ENCODE measurements around the gene CFAP99.

DNA sequence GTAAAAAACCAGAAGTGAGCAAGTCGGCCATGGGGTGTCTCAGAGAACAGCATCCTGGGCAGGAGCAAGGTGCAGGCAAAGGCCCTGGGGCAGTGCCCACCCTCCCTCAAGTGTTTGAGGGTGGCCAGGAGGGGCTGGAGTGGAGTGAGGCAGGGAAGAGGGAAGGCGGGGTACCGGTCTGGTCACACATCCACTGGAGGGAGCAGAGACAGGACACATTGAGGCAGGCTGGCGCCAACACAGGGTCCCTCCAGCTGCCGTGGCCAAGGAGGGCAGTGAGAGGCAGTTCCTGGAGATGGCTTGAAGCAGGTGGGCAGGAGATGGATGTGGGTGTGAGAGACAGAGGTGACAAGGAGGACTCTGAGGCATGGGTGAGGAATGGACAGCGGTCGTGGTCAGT is 29.8 kb downstream of the CFAP99 start:
- TF ChIP-seq EZH2 (IDR thresholded peaks at IDR 0.05; ENCODE audit: low read length) = no peak
- TF ChIP-seq, protein P1, sequence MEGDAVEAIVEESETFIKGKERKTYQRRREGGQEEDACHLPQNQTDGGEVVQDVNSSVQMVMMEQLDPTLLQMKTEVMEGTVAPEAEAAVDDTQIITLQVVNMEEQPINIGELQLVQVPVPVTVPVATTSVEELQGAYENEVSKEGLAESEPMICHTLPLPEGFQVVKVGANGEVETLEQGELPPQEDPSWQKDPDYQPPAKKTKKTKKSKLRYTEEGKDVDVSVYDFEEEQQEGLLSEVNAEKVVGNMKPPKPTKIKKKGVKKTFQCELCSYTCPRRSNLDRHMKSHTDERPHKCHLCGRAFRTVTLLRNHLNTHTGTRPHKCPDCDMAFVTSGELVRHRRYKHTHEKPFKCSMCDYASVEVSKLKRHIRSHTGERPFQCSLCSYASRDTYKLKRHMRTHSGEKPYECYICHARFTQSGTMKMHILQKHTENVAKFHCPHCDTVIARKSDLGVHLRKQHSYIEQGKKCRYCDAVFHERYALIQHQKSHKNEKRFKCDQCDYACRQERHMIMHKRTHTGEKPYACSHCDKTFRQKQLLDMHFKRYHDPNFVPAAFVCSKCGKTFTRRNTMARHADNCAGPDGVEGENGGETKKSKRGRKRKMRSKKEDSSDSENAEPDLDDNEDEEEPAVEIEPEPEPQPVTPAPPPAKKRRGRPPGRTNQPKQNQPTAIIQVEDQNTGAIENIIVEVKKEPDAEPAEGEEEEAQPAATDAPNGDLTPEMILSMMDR (optimal IDR thresholded peaks at IDR 0.05 in 1 of 3, IDR thresholded peaks at IDR 0.05 in 1 of 3, conservative IDR thresholded peaks at IDR 0.05 in 1 of 3; ENCODE audit: extremely low read depth in 1 of 3, insufficient read depth in 2 of 3, low read length in 3 of 3) = no peak

All from keratinocyte (primary cell).